NCI-H1930 (cell line): Measurements from ENCODE around the gene DCAF15.
"Not testable (repeated sequence)": the region's sequence is repeated elsewhere in the genome, so short reads cannot be mapped to it uniquely, and the experiment has no call there.

ENCODE experiments used
- DNase-seq, 2 experiments: peaks; one replicate each; lab custom pipeline; 2025; lab: John Stamatoyannopoulos, UW

Gene DCAF15

DNA sequence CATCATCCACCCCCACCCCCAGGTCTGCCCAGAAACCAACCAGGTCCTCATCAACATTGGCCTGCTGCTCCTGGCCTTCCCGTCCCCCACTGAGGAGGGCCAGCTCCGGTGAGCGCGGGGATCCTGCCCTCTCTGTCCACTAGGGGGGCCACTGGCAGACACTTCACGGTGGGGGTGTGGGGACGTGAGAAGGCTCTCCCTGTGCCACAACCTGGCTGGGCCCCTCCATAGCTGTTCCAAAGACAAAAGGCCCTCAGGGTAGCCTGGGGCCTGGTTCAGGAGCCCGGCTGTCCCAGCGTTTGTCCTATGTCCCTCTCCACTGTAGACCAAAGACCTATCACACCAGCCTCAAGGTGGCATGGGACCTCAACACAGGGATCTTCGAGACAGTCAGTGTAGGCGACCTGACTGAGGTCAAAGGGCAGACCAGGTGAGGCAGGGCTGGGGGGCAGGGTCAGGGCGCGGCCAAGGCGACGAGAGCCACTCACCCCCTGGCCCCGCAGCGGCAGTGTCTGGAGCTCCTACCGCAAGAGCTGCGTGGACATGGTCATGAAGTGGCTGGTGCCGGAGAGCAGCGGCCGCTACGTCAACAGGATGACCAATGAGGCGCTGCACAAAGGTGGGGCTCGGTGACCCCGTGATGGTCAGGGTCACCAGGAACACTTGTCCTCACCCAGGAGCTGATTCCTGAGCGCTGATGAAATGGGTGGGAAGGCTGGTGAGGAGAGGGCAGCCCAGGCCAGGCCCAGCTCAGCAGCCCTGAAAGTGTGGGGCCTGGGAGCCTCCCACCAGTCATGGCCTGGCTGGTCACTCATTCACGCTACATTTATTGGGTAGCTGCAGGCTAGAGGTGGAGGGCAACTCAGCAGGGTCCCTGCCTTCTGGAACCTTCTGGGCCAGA is 7.9 kb downstream of the DCAF15 start:
- DNase-seq: no peak

DNA sequence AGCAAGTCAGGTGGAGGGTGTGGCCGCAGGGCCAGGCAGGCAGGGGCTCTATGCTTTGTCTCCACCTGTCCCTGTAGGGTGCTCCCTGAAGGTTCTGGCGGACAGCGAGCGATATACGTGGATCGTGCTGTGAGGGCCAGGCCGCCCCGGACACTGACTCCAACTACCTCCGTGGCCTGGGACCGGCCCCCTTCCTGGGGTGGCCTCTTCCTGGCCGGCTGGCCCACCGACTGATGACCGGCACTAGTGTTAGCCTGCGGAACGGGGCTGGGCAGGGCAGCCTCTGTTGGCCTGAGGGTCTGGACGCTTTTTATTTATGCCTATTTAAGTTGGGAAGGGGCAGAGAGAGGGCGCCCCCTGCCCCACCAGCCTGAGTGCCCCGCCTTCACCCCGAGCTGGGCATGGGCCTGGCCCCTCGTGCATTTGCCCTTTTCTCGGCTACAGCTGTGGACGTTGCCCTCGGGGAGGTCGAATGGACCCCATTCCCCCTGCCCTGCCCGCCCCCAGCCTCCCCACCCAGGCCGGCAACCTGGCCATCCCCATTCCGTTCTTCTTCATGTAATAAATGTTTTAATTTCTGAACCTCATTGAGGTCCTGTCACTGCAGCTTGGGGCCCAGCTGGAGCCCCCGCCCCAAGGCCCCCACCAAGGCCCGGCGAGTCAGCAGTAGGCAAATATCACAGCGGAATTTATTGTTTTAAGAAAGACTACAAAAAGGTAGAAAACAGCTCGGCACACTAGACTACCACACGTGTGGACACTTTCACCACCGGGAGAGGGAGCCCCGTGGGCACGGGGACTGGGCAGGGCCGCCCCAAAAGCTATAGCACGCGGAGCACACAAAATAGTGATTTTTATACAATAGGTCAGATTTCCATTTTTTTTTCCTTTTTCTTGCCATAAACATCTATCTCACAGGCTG is 8.8 kb downstream of the DCAF15 start:
- no peak for DNase-seq

DNA sequence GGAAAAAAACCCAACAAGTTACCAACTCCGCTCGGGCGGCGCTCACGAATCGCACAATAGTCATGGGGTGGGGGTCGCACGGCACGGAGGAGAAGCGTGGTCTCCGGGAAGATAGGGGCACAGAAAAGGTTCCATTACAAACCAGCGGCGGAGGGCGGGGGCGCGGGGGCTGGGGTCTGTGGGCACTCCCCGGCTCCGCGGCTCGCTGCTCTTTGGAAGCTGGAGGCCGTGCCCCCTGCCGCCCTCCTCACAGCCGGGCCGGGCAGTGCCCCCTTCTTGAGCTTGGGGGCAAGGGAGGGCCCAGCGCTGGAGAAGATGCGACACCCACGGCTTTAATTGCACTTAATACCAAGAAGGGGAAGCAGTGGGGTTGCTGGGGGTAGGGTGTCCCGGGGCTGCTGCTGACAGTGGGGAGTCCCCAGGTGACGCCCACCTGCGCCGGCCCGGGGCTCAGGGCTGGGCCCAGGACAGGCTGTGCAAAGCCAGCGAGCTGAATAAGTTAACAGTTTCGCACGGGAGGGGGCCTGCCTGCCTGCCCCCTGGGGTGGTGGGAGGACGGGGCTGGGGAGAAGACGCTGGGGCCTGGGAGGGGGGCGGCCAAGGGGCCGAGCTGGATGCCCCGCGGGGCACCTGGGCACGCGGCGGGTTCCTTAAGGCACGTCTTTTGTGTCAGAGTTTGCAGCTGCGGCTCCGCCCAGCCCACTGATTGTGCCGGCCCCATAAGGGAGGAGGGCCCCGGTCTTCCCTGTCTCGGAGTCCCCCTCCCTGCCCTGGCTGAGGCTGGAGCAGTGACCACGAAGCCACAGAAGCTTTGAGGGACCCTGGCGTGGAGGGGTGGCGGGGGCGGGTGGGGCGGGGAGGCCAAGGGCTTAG is 9.8 kb downstream of the DCAF15 start:
- DNase-seq: no peak

- DNase-seq: no peak
These were observed 10.6 kb downstream of the DCAF15 start for GRCh38 chr19:13962699-13963602.

GRCh38 chr19:13963603-13964105 is 11.3 kb downstream of the DCAF15 start:
- DNase-seq: no peak

- DNase-seq: no peak
These were observed 12.5 kb downstream of the DCAF15 start for GRCh38 chr19:13964776-13965175.

DNA sequence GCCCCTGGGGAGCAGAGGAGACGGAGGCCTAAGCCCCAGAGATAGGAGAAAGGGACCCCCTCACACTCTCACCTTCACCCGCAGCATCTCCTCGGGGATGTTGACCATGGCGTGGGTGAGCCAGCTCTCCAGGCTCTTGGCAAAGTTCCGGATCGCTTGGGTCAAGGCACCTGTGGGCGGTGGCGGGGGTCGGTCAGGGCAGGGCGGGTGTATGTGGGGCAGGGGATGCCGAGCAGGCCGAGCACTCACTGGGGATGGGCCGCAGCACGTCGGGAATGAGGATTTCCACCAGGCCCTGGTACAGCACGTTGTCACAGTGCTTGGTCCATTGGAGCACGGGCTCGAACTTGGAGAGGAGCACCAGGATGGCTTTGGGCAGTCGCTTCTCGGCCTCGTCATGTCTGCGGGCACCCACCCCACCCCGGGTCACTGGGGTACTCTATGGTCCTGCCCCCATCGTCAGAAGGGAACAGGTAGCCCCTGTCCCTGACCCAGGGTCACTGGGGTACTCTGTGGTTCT is 13.1 kb downstream of the DCAF15 start:
- DNase-seq: no peak

- no peak for DNase-seq
These were observed 13.8 kb downstream of the DCAF15 start for GRCh38 chr19:13965926-13966683.

GRCh38 chr19:13966684-13967128 is 14.4 kb downstream of the DCAF15 start:
- no peak for DNase-seq

GRCh38 chr19:13967206-13967605 is 14.9 kb downstream of the DCAF15 start:
- not testable (repeated sequence) for DNase-seq

DNA sequence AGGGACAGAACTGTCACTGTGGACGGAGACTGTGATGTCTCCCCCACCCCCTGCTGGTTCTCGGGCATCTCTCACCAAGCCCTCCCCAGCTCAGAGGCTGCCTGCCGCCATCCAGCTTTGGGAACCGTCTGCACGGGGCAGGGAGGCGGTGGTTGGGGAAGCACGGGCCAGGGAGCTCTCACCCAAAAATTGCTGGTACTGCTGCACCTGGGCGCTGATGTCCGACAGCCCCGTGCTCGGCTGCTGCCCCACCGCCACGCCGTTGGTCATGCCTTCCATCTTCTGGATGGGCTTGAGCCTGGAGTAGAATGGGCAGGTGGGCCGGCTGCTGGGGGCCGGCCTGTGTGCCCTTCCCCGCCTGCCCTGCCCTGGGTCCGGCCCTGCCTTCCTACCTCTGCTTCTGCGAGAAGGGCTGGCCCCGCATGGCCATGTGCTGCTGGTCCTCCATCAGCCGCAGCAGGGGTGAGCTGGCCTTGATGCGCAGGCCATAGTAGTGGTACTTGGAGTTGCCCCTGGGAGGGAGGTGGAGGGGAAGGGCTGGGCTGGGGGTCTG is 16.1 kb downstream of the DCAF15 start:
- no peak for DNase-seq

GRCh38 chr19:13968999-13969398 is 16.7 kb downstream of the DCAF15 start:
- no peak for DNase-seq

DNA sequence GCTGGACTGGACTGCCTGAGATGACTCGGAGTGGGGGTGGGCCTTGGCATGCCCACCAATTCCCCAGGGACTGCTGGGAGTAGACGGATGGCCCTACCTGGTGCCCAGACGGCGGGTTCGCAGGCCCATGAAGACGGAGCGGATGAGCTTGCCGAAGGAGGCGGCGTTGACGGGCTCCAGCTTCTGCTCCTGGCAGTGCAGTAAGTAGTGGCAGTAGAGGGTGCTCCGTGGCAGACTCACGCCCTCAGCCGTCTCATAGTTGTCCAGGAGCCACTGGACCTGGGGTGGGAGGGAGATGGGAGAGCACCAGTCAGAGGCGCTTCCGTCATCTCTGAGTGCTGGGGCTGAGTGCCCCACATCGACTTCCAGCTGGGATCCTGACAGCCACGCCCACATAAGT is 17.6 kb downstream of the DCAF15 start:
- DNase-seq: no peak

DNA sequence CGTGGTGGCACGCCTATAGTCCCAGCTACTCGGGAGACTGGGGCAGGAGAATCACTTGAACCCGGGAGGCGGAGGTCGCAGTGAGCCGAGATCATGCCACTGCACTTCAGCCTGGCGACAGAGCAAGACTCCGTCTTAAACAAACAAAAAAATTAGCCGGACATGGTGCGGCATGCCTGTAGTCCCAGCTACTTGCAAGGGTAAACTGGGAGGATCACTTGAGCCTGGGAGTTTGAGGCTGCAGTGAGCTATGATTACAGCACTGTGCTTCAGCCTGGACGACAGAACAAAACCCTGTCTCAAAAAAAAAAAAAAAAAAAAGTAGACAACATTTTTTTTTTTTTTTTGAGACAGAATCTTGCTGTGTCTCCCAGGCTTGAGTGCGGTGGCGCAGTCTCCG is 19.6 kb downstream of the DCAF15 start:
- DNase-seq: not testable (repeated sequence)

- no peak for DNase-seq
These were observed 20.3 kb downstream of the DCAF15 start for GRCh38 chr19:13972368-13973155.

DNA sequence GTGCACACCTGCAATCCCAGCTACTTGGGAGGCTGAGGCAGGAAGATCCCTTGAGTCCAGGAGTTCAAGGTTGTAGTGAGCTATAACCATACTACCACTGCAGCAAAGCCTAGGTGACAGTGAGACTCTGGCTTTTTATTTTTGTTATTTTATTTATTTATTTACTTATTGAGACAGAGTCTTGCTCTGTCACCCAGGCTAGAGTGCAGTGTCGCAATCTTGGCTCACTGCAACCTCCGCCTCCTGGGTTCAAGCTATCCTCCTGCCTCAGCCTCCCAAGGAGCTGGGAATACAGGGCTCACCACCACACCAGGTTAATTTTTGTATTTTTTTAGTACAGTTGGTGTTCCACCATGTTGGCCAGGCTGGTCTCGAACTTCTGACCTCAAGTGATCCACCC is 21.2 kb downstream of the DCAF15 start:
- DNase-seq: not testable (repeated sequence)

- DNase-seq: no peak
These were observed 21.8 kb downstream of the DCAF15 start for GRCh38 chr19:13974073-13974472.

DNA sequence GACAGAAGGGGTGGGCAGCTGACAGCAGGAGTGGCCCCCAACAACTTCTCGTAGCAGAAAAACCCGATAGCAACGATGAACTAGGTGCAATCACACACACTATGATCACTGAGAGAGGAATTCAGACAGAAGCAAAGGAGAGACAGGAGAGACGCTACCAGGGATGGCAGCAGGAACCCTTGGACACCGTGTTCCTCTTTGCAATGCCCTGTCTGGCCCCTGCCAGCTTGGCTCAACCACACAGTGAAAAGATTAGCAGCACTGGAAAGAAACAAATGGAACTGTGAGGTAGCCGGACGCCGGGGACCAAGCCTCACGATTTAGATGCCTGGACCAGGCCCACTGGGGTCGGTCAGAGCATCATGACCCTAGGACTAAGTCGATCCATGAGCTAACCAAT is 23.6 kb downstream of the DCAF15 start:
- no peak for DNase-seq
